HUDEP-2 (cell line): ENCODE data around the gene NOSIP.

Source experiments
- DNase-seq, 76 experiments: peaks; one replicate each; lab custom pipeline; 2025; ENCODE audit not compliant: unreplicated experiment in 76 of 76; lab: John Stamatoyannopoulos, UW

Gene NOSIP

GRCh38 chr19:49518033-49518432 lies 62.3 kb downstream of the NOSIP start:
- DNase-seq: no peak

DNA sequence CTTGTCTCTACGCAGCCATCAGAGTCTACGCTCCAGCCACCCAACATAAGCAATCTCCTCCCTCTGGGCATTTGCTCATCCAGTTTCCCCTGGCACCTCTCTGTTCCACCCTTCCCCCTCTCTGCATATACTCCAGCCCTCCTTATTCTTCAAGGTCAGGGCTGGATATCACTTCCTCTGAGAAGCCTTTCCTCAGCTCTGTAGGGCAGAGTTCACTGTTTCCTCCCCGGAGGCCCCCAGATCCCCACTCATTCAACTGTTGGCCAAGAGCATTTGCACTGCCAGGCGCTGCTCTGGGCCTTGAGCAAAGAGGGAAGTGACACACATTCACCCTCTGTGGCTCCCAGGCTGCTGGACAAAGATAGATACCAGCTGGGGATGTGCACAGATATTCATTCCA lies 64.6 kb downstream of the NOSIP start:
- DNase-seq: no peak

DNA sequence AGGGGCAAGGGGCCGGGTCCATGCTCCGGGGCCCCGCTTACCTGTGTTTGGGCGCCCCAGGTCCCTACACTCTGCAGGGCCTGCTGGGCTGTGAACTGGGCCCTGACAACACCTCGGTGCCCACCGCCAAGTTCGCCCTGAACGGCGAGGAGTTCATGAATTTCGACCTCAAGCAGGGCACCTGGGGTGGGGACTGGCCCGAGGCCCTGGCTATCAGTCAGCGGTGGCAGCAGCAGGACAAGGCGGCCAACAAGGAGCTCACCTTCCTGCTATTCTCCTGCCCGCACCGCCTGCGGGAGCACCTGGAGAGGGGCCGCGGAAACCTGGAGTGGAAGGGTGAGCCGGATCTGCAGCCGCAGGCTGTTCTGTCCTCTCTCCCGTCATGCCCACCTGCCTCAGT lies 66.2 kb downstream of the NOSIP start:
- DNase-seq: no peak

DNA sequence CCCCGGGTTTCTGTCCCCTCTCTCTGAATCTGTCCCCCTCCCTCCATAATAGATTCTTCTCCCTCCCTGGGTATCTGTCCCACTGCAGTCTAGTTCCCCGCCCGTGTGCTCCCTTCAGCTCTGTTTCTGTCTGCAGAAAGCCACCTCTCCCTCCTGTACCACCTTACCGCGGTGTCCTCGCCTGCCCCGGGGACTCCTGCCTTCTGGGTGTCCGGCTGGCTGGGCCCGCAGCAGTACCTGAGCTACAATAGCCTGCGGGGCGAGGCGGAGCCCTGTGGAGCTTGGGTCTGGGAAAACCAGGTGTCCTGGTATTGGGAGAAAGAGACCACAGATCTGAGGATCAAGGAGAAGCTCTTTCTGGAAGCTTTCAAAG lies 66.6 kb downstream of the NOSIP start:
- no peak for DNase-seq

- no peak for DNase-seq
These were observed 67.2 kb downstream of the NOSIP start for GRCh38 chr19:49512970-49513745.

DNA sequence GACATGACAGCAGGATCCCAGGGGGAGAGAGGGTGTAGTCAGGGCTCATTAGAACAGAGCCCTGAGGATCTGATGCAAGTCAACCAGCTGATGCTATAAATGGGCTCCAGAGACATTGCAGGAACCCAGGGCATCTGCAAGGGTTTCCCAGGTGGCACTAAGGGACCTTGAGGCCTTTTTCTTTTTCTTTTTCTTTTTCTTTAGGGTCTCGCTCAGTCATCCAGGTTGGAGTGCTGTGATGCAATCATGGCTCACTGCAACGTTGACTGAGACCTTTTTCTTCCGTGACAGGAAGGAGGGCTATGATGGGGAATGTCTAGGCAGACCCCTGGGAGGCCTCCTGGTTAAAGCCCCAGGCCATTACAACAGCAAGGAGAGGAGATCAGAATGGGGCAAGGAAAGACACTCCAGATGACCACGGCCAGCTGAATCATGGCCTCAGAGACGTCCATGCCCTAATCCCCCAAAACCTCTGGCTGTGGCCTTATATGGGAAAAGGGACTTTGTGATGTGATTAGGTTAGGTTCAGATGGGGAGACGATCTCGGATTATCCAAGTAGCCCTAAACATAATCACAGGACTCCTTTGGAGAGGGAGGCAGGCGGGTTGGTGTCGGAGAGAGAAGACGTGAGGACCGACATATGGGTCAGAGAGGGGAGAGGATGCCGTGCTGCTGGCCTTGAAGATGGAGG lies 72.4 kb downstream of the NOSIP start:
- no peak for DNase-seq

DNA sequence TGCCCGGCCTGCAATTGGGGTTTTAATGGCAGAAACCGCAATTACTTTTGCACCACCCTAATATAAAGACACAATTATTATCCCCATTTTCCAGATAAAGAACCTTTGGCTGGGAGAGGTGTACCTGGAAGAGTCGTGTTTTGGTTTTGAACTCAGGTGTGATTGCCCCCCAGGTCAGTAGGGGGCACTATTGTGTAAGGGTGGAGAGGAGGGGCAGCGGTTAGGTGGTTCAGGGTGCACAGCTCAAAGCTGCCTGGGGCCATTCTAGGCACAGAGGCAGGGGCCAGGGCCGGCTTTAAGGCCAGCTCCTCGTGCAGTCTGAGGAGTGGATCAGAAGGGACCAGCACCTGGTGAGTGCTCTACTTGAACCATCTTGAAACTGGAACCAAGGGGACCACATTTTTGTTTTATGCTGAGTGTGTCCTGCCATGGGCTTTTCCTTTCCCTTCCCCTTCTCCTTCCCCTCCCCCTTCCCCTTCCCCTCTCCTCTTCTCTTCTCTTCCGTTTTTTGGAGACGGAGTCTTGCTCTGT lies 73.7 kb downstream of the NOSIP start:
- DNase-seq: peak in 57 of 76 experiments; percentile 19 to 82 (median 63)
